DMS79 (cell line): ENCODE measurements around the gene CXorf51B.
"Not testable (repeated sequence)": the region's sequence is repeated elsewhere in the genome, so short reads cannot be mapped to it uniquely, and the experiment has no call there.

Source experiments
- DNase-seq: peaks from one replicate; lab custom pipeline; 2025; lab: John Stamatoyannopoulos, UW

The CXorf51B gene

GRCh38 chrX:146809471-146809870 is at the start of gene CXorf51B:
TSS of gene CXorf51B (plus strand) at chrX:146809771. CDS start at chrX:146809792, 21 bp downstream.
- not testable (repeated sequence) for DNase-seq

- not testable (repeated sequence) for DNase-seq
Measured at GRCh38 chrX:146814644-146815043, 5.1 kb downstream of the CXorf51B start, which contains the start of gene CXorf51A. TSS of gene CXorf51A (minus strand) at chrX:146814744. CDS start at chrX:146814723, 21 bp downstream.

- DNase-seq = no peak
Measured at GRCh38 chrX:146831994-146832393, 22.4 kb downstream of the CXorf51B start.

- DNase-seq = no peak
Measured at GRCh38 chrX:146854281-146854680, 44.7 kb downstream of the CXorf51B start.
